Endothelial cell (in vitro differentiated cells): Measurements from ENCODE around the gene CLIP4. TPM values are rescaled to one million over a fixed set of nuclear protein-coding genes. Genes with fewer than 3 reads are reported as not detected.

ENCODE experiments used
- DNase-seq: peaks from one replicate; pipeline ENCODE4 v3.0.0; 2021; ENCODE audit warnings: low spot score
- H3K27ac Mint-ChIP-seq: one replicate; pipeline ENCODE4 v1.8.0; 2021; ENCODE audit warnings: mixed read lengths, inconsistent platforms; ENCODE audit not compliant: unreplicated experiment
- H3K27me3 Mint-ChIP-seq: one replicate; pipeline ENCODE4 v1.8.0; 2021; ENCODE audit warnings: mild to moderate bottlenecking, moderate library complexity, mixed read lengths, inconsistent platforms; ENCODE audit not compliant: unreplicated experiment
- H3K36me3 Mint-ChIP-seq: one replicate; pipeline ENCODE4 v1.8.0; 2021; ENCODE audit warnings: mild to moderate bottlenecking, low read depth, mixed read lengths, inconsistent platforms; ENCODE audit not compliant: unreplicated experiment
- H3K4me1 Mint-ChIP-seq: one replicate; pipeline ENCODE4 v1.8.0; 2021; ENCODE audit warnings: mild to moderate bottlenecking, mixed read lengths, inconsistent platforms; ENCODE audit not compliant: unreplicated experiment
- H3K4me3 Mint-ChIP-seq: one replicate; pipeline ENCODE4 v1.8.0; 2021; ENCODE audit warnings: mild to moderate bottlenecking, mixed read lengths, inconsistent platforms; ENCODE audit not compliant: unreplicated experiment
- H3K9me3 Mint-ChIP-seq: one replicate; pipeline ENCODE4 v1.8.0; 2021; ENCODE audit warnings: mixed read lengths, inconsistent platforms; ENCODE audit not compliant: unreplicated experiment
- CTCF ChIP-seq: fragments of 200-600 bp; sonication (generic); IDR thresholded peaks from one replicate; pipeline ENCODE4 v1.5.0; 2021; ENCODE audit warnings: antibody characterized with exemption; ENCODE audit not compliant: unreplicated experiment
- total RNA-seq: library from RNA; stranded (reverse); fragmentation: NEBNext Ultra II Directional; extraction: Animal tissue kit (Norgen Biotek cat#: 25700); gene quantifications from one replicate; pipeline ENCODE4 v1.2.1, GENCODE V29; 2021; ENCODE audit not compliant: unreplicated experiment

CLIP4 gene
- total RNA-seq, 1 donor from 2014 or later: 0.46 TPM

- no peaks in the 10 kb centered on the region for H3K27me3 Mint-ChIP-seq
- H3K36me3 Mint-ChIP-seq: no peaks in the 10 kb centered on the region
Observed at GRCh38 chr2:29157131-29157530, 41.9 kb downstream of the CLIP4 start.

DNA sequence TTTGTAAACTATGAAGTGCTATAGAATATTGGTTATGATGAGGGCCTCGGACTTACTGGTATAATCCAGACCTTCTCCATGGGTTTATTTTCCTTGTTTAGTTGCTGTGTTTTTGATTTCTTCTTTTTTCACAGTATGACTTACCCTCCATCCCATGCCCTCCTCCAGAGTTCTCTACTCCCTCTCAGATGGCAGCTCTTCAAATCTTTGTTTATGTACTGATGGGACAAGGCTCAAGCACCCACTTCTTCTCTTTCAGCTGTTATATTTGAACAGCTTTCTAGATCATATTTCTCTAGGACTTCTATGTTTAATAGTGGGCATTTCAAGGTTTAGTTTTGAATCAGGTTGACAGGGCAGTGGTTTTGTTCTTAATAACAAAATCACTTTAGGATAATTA is 43.9 kb downstream of the CLIP4 start:
- H3K36me3 Mint-ChIP-seq: no peaks in the 10 kb centered on the region

More at GRCh38 chr2:29157131-29157530, 41.9 kb downstream of the CLIP4 start:
- no peak overlapping the region for H3K4me3 Mint-ChIP-seq
- no peaks in the 10 kb centered on the region for H3K9me3 Mint-ChIP-seq
- no peak overlapping the region for H3K27ac Mint-ChIP-seq
- no peak for DNase-seq
- no peaks in the 10 kb centered on the region for H3K4me1 Mint-ChIP-seq
- no peak for TF ChIP-seq CTCF

GRCh38 chr2:29160184-29160583 is 45.0 kb downstream of the CLIP4 start:
- Mint-ChIP-seq H3K4me3 (no peak overlapping the region), H3K4me1 (no peaks in the 10 kb centered on the region), H3K27me3 (no peaks in the 10 kb centered on the region), H3K27ac (no peak overlapping the region), H3K36me3 (no peaks in the 10 kb centered on the region), H3K9me3 (no peaks in the 10 kb centered on the region)
- TF ChIP-seq CTCF: no peak
- DNase-seq: no peak

More for the DNA sequence above, 43.9 kb downstream of the CLIP4 start:
- no peak overlapping the region for H3K4me3 Mint-ChIP-seq
- no peak for TF ChIP-seq CTCF
- H3K27ac Mint-ChIP-seq: no peak overlapping the region
- H3K27me3 Mint-ChIP-seq: no peaks in the 10 kb centered on the region
- no peaks in the 10 kb centered on the region for H3K9me3 Mint-ChIP-seq
- DNase-seq: no peak
- H3K4me1 Mint-ChIP-seq: no peaks in the 10 kb centered on the region

GRCh38 chr2:29162204-29162928 is 47.2 kb downstream of the CLIP4 start:
- TF ChIP-seq CTCF: no peak
- Mint-ChIP-seq H3K27me3 (no peaks in the 10 kb centered on the region), H3K36me3 (no peaks in the 10 kb centered on the region), H3K4me1 (no peaks in the 10 kb centered on the region), H3K27ac (no peak overlapping the region), H3K4me3 (no peak overlapping the region), H3K9me3 (no peaks in the 10 kb centered on the region)
- no peak for DNase-seq

GRCh38 chr2:29164091-29164846 is 49.1 kb downstream of the CLIP4 start:
- H3K9me3 Mint-ChIP-seq: no peaks in the 10 kb centered on the region
- H3K27me3 Mint-ChIP-seq: no peaks in the 10 kb centered on the region
- no peaks in the 10 kb centered on the region for H3K36me3 Mint-ChIP-seq
- no peak for TF ChIP-seq CTCF
- H3K27ac Mint-ChIP-seq: no peak overlapping the region
- H3K4me1 Mint-ChIP-seq: no peaks in the 10 kb centered on the region
- H3K4me3 Mint-ChIP-seq: no peak overlapping the region
- no peak for DNase-seq
